ENCODE data around the gene RANBP3L.

The RANBP3L gene

DNA sequence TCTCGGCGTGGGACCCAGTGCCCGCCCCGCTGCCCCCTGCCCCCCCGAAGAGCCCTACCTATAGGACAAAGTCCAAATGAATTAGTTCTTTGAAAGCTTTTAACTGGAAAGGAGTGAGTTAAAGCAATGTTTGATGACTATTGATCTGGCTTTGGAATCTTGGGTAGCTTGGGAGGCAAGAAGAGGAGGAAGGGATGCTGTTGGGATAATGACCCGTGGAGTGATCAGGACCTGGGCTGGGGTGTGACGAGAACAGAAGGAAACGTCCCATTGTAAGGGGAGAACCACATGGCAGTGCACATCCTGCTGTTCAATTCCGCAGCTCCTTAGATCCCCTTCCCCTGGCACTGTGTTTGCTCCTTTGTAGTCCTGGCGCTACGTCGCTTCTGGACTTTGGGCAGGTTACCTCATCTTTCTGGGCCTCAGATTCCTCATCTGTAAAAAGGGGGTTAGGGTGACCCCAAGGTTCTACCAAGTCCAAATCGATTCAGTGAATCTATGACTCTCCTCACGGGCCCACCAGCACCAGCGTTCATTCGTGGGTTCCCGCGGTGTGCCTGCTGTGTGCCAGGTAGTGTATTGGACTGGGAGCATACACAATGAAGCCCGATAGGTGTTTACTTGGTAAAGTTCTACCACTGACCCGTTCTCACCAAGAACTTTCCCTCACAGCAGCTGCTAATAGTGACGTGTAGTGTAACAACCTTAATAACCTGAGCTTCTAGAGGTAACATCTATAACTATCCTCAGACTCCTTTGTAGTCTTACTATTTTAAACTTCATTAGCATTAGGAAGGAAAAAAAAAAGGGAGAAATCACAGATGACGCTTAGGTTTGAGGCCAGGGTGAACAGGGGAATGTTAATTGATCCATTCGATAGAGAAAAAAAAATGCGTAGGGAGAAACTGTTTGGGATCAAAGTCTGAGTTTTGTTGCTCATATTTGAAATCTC is 58.9 kb downstream of the RANBP3L start:
- no peak for DNase-seq

DNA sequence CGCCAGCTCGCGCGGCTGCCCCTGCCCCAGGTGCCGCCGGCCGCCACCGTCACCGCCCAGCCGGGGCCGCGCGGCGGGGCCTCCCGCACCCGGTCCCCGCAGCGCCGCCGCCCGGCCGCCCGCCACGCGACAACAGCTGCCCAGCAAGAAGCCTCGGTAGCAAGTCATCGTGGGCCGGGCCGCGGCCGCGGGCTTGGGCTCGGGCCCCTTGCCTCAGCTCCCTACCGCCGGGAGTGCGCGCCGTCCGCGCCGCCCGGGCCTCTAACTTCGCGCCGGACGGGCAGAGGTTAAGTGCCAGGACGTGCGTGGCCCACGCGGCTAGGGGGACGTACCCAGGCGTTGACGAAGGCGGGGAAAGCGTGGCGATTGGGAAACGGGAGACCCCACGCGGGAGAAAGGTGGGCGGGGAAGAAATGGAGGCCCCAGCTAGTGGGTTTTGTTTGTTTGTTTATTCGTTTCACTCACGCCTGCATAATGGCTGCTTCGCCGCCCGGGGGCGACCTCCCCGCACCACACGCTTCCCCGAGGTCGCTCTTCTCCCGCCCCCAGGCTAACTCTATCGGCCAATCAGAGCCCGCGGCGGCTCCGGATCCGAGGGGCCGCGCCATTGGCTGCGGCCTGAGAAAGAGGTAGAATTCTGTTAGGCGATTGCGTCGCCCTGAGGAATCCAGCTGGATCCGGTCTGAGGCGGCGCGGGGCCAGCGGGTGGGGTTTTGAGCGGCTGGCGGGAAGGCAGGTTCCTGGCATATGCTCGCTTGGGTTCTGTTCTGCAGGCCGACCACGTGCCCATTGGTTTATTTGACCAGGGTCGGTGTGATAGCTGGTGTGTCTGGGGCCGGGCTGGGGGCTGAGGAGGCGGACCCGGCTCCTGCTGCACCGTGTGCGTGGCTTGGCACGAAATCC is 59.8 kb downstream of the RANBP3L start, which contains the start of gene NADK2:
NADK2 (minus strand) TSS at position 295 of the 903 bp plus-strand sequence; CDS start at position 168, 127 bp downstream.
- peak; percentile 97 for DNase-seq

DNA sequence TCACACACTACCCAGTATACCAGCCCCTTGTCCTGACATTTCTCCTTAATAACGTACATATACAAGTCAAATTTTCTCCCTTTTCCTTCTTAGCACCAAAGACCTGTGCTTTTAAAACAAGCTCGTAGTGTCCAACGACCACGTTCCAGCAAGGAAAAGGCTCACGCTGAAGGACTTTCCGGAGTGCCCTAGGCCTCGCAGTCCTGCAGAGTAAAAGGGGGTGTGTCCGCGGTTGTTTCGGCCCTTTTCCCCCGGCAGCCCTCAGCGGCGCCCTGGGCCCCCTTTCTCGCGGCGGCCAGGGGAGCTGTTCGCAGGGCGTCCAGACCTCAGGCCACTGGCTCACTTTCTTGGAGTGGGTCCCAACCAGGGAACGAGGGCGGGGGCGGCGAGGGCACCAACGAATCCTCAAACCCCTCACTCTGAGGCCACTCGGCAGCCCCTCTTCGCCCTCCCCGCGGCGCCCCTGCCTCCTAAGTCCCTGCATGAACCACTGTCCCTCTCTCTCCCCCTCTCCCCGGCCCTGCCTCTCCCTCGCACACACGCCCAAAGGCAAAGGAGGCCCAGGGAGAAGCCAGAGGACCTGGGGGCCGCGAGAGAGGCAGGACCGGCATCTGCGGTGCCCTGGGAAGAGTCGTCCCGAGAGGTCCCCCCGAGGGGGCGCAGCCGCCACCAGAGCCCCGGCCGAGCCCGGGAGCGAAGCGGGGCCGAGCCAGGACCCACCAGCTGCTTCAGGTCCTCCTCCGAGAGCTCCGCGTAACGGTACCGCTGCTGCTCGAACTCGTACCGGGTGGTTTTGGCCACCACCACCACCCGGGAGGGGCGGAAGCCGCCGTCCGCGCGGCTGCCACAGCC is 60.7 kb downstream of the RANBP3L start:
- peak; percentile 35 for DNase-seq

DNA sequence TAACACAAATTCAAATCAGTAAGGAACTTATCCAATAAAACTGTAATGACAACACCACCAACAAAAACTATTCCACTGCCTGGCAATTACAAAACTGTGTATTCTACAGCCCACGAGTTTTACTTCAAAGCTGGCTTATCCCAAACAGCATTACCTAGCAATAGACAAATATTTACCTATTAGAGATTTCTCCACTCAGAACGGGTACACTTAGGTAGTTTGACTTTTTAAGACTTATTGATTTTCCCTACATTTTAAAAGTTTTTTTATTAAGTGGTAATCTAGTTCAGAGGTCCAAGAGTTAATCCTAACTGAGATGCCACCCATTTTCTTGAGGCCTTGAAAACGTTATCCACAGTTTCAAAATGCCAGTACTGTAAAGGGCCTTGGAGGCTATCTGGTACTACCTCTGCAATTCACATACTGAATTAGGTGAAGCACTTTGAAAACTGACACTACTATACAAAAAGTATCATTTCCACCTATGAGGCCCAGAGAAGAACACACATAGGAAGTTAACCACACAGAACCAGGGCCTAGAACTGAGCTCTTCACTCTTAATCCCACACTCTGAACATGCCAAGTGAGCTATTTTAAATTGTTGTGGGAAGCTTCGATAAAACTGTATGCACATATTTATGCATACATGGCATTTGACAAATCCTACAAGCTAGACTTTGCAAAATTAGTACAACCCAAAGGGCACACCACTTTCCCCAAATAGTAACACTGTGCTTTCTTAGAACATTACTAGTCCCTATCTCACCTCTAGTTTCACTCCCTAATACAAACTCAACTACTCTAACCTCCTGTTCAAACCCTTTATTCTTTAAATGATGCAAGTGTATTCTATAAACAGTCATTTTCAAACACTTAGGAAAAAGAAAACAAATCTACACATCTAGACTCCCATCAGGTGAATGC is 62.1 kb downstream of the RANBP3L start:
- no peak for DNase-seq

DNA sequence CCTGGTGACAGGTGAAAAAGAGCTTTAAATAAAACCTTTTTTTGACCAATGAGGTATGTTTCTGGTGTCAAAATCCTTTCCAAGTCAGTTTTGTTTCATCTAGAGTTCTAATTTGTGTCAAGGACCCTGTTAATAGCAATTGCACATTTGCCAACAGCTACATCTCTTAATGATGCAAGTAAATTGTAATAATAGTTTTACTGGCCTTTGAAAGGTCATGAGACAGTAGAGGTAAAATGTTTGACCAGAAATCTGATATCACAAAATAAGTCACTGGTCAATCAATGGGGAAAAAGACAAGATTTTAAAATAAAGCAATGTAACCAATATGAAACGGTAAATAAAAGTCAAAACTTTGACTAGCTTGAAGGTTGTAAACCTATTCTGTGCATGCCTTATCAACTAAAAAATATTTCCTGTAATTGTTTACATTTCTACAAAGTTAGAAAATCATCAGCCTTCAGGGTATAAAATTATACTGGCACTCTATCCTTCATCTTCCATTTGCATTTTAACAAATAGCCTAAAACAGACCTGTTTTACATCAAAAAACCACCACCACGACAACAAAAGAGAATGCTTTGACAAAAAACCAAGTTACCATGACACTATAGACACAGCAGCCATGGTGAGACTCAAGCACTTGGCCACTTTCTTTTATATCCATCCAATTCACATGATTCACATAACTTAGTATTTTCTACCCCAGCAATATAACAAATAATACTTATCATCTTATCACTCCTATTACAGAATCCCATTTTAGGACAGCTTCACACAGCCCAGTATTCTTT is 63.0 kb downstream of the RANBP3L start:
- DNase-seq = no peak

DNA sequence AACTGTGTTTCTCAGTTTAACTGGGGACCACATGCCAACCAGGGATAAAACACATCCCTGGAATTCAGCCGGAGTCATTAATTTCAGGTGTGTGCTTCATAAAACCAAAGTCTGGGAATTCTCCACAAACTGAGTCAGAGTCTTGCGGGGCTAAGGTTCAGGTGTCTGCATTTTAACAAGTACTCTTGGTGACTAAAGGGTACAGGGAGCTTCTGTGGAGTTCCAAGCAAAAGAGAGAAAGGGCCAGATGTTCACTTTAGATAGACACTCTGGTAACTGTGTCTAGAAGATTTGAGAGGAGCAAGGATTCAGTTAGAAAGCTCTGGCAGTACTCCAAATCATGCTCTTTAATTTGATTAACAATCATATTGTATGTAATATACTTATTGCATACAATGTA is 64.0 kb downstream of the RANBP3L start:
- no peak for DNase-seq

DNA sequence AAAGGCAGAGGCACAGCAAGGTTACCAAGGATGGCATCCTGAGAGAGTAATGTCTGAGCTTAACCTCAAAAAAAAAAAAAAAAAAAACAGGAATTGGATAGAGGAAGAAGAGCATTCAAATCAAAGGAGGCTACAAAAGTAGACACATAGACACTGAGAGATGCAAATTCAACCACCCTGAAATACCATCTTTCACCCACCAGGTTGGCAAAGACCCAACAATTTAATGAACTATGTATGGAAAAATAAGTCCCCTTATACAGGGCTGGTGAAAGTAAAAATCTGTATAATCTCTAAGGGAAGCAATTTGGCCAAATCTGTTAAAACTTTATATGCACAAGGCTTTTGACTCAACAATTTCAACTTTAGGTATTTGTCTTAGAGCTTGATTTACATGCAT is 64.9 kb downstream of the RANBP3L start:
- DNase-seq = no peak

DNA sequence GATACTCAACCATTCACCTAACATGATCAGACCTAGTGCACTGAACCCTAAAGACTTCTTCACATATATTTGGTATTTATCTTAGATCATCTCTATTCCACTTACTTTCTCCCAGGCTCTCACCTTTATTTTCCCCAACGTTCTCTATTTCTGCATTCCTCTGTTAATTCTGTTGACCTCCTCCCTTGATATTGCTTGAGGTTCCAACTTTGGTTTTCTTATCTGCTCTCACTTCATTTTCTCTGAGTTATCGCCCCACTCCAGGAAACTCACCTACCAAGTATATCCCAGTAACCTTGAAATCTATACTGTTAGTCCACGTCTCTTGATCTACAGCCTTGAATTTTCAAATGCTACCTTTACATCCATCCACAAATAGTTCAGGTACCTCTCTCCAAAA is 69.2 kb downstream of the RANBP3L start:
- no peak for DNase-seq

DNA sequence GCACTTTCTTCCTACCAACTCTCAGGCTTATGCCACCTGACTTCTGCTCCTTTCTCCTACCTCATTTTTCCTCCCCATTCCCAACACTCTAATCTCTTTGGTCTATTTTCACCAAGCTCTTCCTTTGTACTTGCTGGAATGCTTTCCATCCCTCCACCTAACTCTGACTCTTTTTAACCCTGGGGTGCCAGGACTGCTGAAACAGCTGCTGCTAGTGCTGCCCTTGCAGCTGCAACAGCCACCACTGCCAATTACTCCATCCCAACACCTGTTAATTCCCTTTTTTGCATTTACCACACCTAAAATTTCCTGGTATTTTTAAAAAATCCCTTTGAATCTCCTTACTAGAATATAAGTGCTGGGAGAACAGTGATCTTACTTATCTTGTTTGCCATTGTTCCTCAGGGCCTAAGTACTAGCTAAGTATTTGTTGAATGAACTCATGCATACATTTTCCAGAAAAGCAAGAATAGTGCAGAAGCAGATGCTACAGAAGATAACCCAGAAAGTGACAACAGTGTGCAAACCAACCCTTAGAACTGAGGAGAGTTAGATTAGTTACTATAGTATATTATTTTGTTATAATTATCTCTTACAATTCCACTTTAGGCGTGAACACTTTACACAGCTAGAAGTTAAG is 71.4 kb downstream of the RANBP3L start:
- no peak for DNase-seq

DNA sequence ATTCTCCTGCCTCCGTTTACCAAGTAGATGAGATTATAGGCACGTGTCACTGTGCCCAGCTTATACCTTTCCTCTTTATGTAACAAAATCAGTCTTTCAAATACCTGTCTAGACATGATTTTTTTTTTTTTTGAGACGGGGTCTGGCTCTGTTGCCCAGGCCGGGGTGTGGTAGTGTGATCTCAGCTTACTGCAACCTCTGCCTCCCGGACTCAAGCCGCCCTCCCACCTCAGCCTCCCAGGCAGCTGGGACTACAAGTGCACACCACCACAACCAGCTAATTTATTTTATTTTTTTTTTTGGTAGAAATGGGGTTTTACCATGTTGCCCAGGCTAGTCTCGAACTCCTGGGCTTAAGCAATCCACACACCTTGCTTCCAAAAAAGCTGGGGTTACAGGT is 73.2 kb downstream of the RANBP3L start:
- DNase-seq = no peak

DNA sequence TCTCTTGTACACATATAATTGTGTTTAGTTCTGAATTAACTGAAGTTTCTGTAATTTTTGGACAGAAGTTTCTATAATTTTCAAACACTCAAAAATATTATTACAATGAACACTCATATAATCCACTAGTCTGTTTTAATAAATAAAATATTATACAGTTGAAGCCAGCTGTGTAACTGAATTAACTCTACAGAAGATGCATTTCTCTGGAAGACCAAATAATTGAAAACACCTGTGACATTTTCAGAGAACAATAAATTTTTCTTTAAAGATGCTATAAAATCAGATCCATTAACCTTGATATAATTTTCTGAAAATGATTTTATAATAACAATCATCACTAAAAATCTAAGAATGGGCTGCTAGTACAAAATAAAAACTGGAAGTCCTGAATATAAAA is 74.7 kb downstream of the RANBP3L start:
- DNase-seq = no peak

DNA sequence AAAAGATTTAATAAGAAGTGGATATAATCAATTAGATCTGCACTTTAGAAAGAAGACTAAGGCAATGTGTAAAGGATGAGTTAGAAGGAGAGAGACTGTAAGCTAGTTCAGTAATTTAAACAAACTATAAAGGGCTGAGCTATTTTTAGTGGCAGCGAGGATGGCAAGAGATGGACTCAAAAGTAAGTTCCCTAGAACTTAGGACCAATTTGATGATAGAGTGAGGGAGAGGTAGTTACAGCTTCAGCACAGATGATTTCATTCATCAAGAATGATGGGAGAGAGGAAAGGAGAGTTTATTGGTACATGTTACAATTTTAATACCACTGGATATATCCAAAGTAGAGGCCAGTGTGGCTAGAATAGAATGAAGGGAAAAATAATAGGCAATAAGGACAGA is 79.1 kb downstream of the RANBP3L start:
- DNase-seq = no peak

DNA sequence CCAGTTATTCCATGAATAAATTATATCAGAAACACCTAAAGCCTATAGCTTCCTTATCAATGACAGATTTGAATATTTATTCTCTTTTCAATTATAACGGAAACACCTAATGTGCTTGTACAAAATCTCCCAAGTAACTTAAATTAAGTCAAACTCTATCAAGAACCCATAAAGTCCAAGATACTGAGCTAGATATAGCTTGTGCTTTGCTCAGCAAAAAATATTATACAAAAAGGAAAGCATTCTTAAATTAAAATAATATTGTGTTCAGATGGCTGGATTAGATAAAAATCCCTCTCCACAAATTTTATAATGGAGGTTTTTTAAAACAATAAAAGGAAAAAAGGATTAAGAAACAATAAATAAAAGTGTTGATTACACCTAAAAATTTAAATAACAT is 83.7 kb downstream of the RANBP3L start:
- DNase-seq = no peak

DNA sequence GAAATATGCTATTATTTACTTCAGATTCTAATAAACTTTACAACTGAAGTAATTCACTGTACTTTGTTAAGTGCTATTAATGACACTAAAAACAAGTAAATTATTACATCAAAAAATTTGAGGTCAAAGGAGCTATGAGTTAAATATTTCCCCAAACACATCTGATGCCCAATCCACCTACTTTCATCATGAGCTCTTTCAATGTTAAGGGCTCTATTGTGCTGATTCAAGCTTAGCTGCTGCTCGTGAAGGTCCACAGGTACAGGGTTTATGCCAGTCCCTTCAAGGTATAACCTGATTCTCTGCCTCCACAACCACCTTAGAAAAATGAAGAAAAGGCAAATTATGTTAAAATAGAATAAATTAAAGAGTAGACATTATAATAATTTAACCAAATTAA is 84.1 kb downstream of the RANBP3L start:
- no peak for DNase-seq

DNA sequence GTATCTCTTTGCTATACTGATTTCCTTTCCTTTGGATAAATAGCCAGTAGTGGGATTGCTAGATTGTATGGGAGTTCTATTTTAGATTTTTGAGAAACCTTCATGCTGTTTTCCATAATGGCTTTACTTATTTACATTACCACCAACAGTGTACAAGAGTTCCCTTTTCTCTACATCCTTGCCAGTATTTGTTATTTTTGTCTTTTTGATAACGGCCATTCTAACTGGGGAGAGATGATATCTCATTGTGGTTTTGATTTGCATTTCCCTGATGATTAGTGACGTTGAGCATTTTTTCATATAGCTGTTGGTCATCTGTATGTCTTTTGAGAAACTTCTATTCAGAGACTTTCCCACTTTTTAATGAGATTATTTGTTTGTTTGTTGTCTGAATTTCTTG is 85.8 kb downstream of the RANBP3L start:
- no peak for DNase-seq

DNA sequence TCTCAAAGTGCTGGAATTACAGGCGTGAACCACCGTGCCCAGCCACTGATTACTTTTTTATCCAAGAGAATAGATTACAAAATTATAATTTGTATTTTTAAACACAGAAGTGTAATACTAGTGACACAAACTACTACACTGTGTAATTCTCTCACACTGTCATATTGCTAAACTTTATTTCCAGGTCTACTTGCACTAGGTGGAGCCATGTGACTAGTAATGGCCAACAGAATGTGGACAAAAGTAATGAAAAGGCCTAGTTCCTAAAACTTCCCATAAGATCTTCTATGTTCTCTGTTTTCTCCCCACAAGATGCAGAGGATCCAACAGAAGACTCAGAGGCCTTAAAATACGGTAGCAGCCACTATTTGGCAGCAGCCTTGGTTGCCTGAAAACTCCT is 87.3 kb downstream of the RANBP3L start:
- no peak for DNase-seq

DNA sequence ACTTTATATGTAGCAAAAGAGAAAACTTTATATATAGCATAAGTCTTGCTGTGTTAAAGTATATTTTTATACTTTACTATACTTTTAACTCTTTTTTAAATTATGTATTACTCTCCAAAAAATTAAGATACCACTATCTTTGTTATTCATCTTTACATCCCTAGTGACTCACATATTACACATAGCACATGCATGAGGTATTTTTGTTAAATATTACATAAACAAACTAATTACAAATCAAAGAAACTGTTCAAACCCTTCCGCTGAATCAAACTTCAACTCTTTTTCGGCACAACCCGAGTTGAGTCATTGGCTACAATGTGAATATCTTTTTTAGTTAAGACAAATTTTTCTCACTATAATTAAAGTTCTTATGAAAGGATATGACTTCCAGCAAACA is 92.0 kb downstream of the RANBP3L start:
- DNase-seq = no peak

DNA sequence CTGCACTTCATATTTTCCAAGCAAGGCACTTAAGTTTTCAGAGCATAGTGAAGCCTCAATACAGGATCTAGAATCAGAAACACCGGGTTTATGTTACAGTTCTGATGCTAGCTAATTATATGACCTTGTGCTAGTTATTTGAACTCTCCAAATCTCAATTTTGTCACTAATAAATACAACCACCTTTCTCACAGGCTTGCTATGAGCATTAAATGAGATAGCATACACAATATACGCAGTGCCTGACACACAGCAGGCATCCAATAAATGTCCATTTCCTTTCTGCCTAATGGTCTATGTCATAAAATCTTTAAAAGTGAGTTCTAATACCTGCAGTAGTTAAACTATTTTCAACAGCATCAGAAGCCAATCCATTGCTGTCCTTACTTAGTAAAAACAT is 92.9 kb downstream of the RANBP3L start:
- no peak for DNase-seq

DNA sequence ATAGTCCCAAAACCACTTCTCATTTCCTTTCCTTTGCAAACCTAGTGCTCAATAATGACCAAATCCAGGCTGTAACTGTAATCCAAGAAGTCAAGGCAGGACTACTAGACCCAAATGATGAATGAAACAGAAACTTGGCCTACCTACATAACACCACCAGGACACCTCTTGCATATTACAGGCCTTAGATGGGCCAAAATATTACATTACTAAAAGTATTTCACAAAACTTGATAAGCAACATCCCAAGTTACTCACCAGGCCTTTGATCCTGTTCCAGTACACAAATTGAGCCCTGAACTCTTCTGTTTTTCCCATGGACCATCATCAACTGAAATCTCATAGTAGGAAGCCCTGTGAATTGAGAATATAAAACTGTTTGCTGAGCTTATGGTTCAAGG is 94.8 kb downstream of the RANBP3L start:
- DNase-seq = no peak

DNA sequence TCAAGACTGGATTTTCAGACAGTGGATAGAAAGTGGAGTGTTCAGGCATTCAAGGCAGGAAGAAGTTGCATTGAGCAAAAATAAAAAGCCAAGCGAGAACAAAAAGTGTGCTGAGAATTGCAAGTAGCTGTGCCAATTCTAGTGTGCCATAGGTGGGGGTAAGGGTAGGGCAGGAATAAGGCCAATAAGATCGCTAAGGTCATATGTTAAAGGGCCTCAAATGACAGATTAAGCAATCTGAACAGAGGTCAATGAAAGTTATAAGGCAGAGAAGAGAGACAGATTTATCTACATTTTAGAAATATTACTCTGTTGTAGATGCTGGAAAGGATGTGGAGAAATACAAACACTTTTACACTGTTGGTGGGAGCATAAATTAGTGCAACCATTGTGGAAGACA is 96.4 kb downstream of the RANBP3L start:
- no peak for DNase-seq

Data from NCI-H2171 (cell line).